GM12872 (cell line): ENCODE data around the gene KLK11.

Experiments
- CTCF ChIP-seq: IDR thresholded peaks from 3 replicates; pipeline ENCODE4 v1.5.1; 2011; ENCODE audit warnings: low read depth, mild to moderate bottlenecking, low read length, moderate library complexity; ENCODE audit not compliant: insufficient read depth

The KLK11 gene

GRCh38 chr19:51027873-51028272 lies 1.5 kb upstream of the KLK11 start:
- TF ChIP-seq CTCF: no peak

- no peak for TF ChIP-seq CTCF
These were observed 850 bp upstream of the KLK11 start for GRCh38 chr19:51027126-51027806.

- no peak for TF ChIP-seq CTCF
These were observed 435 bp downstream of the KLK11 start for GRCh38 chr19:51025809-51026553.

- no peak for TF ChIP-seq CTCF
These were observed 1.0 kb downstream of the KLK11 start for GRCh38 chr19:51025401-51025800.

GRCh38 chr19:51024924-51025323 lies 1.5 kb downstream of the KLK11 start:
- TF ChIP-seq CTCF: no peak

GRCh38 chr19:51023946-51024345 lies 2.5 kb downstream of the KLK11 start:
- TF ChIP-seq CTCF: no peak

- TF ChIP-seq CTCF: no peak
These were observed 3.9 kb downstream of the KLK11 start for GRCh38 chr19:51022526-51022925.
